Gastroesophageal sphincter (tissue), 4 donors: Measurements from ENCODE around the gene NPSR1. TPM values are rescaled to one million over a fixed set of nuclear protein-coding genes. Genes with fewer than 3 reads are reported as not detected.

Experiments
- ATAC-seq: fragments of 150-250 bp; one replicate; pipeline ENCODE4 v1.9.1; 2016; ENCODE audit warnings: mild to moderate bottlenecking, moderate library complexity
- H3K27ac ChIP-seq, 4 donors: fragments of 200-600 bp; sonication (generic) in 3 of 4; 1 replicate in 3 of 4; 2 replicates in 1 of 4; pipeline ENCODE4 v1.5.1; 2016 to 2019
- H3K27me3 ChIP-seq: fragments of 200-600 bp; sonication (generic); one replicate; pipeline ENCODE4 v1.5.1; 2019
- H3K36me3 ChIP-seq, 2 donors: fragments of 200-600 bp; sonication (generic); one replicate each; pipeline ENCODE4 v1.5.1; 2019; ENCODE audit warnings: control low read depth in 1 of 2
- H3K4me1 ChIP-seq, 3 donors: fragments of 200-600 bp; sonication (generic); 1 replicate in 2 of 3; 2 replicates in 1 of 3; pipeline ENCODE4 v1.5.1; 2016 to 2019; ENCODE audit warnings: control low read depth in 2 of 3
- H3K4me3 ChIP-seq, 2 donors: fragments of 200-600 bp; sonication (generic); one replicate each; pipeline ENCODE4 v1.5.1; 2019; ENCODE audit warnings: mild to moderate bottlenecking in 1 of 2, moderate library complexity in 1 of 2
- H3K9me3 ChIP-seq, 3 donors: fragments of 200-600 bp; sonication (generic); one replicate each; pipeline ENCODE4 v1.5.1; 2017 to 2019; ENCODE audit warnings: control low read depth in 2 of 3
- CTCF ChIP-seq, 4 experiments: fragments of 200-600 bp in 2 of 4; fragments of 450-650 bp in 2 of 4; sonication (generic) in 1 of 4; IDR thresholded peaks; one replicate each; pipeline ENCODE4 v1.5.1; 2017 to 2019; ENCODE audit warnings: antibody characterized with exemption in 4 of 4, mild to moderate bottlenecking in 2 of 4, moderate library complexity in 2 of 4
- EP300 ChIP-seq: sonication (generic); formaldehyde crosslinking; IDR thresholded peaks from one replicate; pipeline ENCODE4 v1.6.1; 2017; ENCODE audit warnings: antibody characterized with exemption, mild to moderate bottlenecking
- POLR2A ChIP-seq, 2 donors: fragments of 450-650 bp; IDR thresholded peaks; one replicate each; pipeline ENCODE4 v1.6.1; 2017; ENCODE audit warnings: antibody characterized with exemption in 2 of 2, mild to moderate bottlenecking in 2 of 2, moderate library complexity in 1 of 2
- POLR2AphosphoS5 ChIP-seq: sonication (generic); formaldehyde crosslinking; IDR thresholded peaks from one replicate; pipeline ENCODE4 v1.6.1; 2017; ENCODE audit warnings: antibody characterized with exemption
- WGBS, 2 donors: methylation state at CpG; one replicate each; pipeline ENCODE4 v1.1.5; 2018; ENCODE audit warnings: low coverage in 1 of 2; 5-methylcytosine and 5-hydroxymethylcytosine counted together
- total RNA-seq, 4 donors: library from RNA; depleted of rRNA; stranded (reverse); fragments of >200 nt; gene quantifications; one replicate each; pipeline ENCODE4 v1.1.0, GENCODE V29; 2016

The NPSR1 gene
- total RNA-seq, 4 donors from 2014 or later = not detected

DNA sequence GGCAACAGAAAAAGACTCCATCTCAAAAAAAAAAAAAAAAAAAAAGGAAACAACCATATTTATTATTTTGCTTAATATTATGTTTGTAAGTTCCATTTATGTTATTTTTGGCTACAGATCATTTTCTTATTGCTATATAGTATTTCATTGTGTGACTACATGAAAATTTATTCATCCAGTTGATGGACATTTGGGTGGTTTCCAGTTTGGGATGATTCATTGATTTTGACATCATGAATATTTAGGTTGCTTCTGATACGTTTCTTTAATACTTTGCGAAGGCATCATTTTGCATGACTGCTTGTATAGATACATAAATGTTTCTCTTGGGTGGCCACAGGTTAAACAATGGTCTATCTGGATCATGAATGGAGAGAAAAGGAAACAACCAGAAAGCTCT, 2.0 kb upstream of the NPSR1 start:
- H3K27ac ChIP-seq = no peak overlapping the region
- no peaks in the 10 kb centered on the region for H3K4me1 ChIP-seq
- peaks cover 0 to under 1% (median 0%) of the 10 kb centered on the region in 3 donors for H3K9me3 ChIP-seq
- no peak overlapping the region for H3K4me3 ChIP-seq
- H3K36me3 ChIP-seq = no peaks in the 10 kb centered on the region
- ATAC-seq = no peak
- WGBS, 2 donors = 68 to 72% methylated on average over 2 of the region's 2 CpGs
- no peak for TF ChIP-seq POLR2AphosphoS5
- TF ChIP-seq CTCF (IDR thresholded peaks at IDR 0.05) = no peak
- no peak for TF ChIP-seq POLR2A (IDR thresholded peaks at IDR 0.05)
- no peak for TF ChIP-seq EP300
- no peaks in the 10 kb centered on the region for H3K27me3 ChIP-seq

- Histone ChIP-seq H3K36me3 (no peaks in the 10 kb centered on the region), H3K27ac (no peak overlapping the region), H3K27me3 (no peaks in the 10 kb centered on the region), H3K9me3 (no peaks in the 10 kb centered on the region), H3K4me1 (no peaks in the 10 kb centered on the region), H3K4me3 (no peak overlapping the region)
- 18 to 31% methylated on average over 3 of the region's 3 CpGs for WGBS, 2 donors
- TF ChIP-seq EP300 (no peak), CTCF (IDR thresholded peaks at IDR 0.05) (no peak), POLR2A (IDR thresholded peaks at IDR 0.05) (no peak), POLR2AphosphoS5 (no peak)
- no peak for ATAC-seq
Measured at GRCh38 chr7:34659472-34660075, 1.6 kb downstream of the NPSR1 start.

DNA sequence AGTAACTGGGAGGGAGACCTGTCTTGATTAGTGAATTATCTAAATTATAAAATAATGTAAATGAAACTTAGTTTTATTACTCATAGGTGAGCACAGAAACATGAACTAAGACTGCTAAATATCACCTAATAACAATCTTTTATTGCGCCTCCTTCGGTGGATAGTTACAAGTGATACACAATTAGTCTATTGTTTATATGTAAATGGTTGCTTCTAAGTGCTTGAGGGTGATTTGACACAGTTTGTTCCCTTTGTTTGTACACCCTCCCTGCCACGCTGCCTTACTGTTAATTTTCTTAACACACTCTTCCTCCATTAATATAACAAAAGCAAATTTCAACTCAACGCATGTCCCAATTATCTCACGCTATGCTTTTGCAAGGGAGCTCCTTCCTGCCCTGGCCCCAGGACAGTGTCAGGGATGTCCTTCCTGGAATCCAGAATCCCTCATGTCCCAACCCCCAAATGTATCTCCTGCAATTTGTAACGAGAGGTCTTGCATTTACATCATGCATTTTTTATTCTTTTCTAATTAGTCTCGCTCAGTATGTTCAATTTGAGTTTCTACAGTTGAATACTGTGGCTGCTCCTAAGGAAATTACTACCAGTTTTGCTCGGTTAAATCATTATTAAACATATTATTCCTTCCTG, 4.2 kb downstream of the NPSR1 start:
- WGBS, 2 donors = 66 to 79% methylated on average over 8 of the region's 8 CpGs
- H3K27ac ChIP-seq = no peak overlapping the region
- H3K9me3 ChIP-seq = no peaks in the 10 kb centered on the region
- H3K36me3 ChIP-seq = no peaks in the 10 kb centered on the region
- no peaks in the 10 kb centered on the region for H3K4me1 ChIP-seq
- TF ChIP-seq CTCF (IDR thresholded peaks at IDR 0.05) = no peak
- ATAC-seq = no peak
- no peaks in the 10 kb centered on the region for H3K27me3 ChIP-seq
- no peak overlapping the region for H3K4me3 ChIP-seq

DNA sequence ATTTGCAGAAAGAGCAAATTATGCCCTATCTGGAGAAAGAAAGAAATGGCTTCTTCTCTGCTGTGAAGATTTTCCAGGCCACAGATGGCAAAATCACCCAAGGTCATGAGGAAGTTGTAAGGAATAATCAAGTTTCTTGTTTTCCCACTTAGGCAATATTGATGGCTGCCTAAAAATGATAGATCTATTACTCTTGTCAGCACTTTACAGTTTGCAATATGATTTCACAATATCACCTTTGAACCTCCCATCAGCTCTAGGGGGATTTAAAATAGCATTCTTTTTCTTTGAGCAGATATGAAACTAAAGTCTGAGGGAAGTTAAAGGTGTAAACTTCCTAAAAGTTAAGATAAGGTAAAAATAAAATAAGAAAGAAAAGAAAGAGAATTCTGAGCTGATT, 6.7 kb downstream of the NPSR1 start:
- Histone ChIP-seq H3K27ac (no peak overlapping the region), H3K27me3 (no peaks in the 10 kb centered on the region), H3K4me3 (no peak overlapping the region), H3K9me3 (no peaks in the 10 kb centered on the region), H3K36me3 (no peaks in the 10 kb centered on the region), H3K4me1 (no peaks in the 10 kb centered on the region)
- no peak for ATAC-seq
- TF ChIP-seq POLR2AphosphoS5 (no peak), EP300 (no peak), POLR2A (IDR thresholded peaks at IDR 0.05) (no peak), CTCF (IDR thresholded peaks at IDR 0.05) (no peak)

DNA sequence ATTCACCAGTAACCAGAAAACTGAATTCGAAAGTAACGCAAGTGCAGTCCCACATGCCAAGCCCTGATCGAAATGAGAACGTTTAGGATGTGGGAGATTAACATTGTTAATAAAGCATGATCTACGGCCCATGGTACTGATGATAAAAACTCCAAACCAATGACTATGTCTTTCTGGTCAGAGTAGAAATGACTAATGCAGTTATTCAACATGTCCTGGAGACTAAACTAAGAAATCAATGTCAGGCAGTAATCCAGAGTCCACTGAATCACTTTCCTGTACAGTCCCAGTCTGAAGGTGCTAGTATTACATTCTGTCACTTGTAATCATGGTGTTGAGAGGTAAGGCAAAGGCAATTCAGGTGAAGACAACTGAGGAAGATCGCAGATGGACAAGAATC, 14.4 kb downstream of the NPSR1 start:
- Histone ChIP-seq H3K27me3 (no peaks in the 10 kb centered on the region), H3K4me3 (no peak overlapping the region), H3K9me3 (no peaks in the 10 kb centered on the region), H3K4me1 (no peaks in the 10 kb centered on the region), H3K27ac (no peak overlapping the region), H3K36me3 (no peaks in the 10 kb centered on the region)
- ATAC-seq = no peak
- WGBS, 2 donors = 72 to 77% methylated on average over 6 of the region's 6 CpGs
- TF ChIP-seq EP300 (no peak), POLR2AphosphoS5 (no peak), CTCF (IDR thresholded peaks at IDR 0.05) (no peak), POLR2A (IDR thresholded peaks at IDR 0.05) (no peak)
